GM20000 (cell line): ENCODE data around the gene STMN3.
"Not testable (repeated sequence)": the region's sequence is repeated elsewhere in the genome, so short reads cannot be mapped to it uniquely, and the experiment has no call there.

Source experiments
- DNase-seq: peaks from one replicate; pipeline ENCODE4 v3.0.0; 2012; ENCODE audit warnings: low spot score
- TF ChIP-seq, protein P1 (sequence below): IDR thresholded peaks from 2 replicates; pipeline ENCODE4 v1.5.1; 2012; ENCODE audit warnings: mild to moderate bottlenecking, control low read depth; ENCODE audit errors: extremely low read depth, missing control alignments

Gene STMN3

DNA sequence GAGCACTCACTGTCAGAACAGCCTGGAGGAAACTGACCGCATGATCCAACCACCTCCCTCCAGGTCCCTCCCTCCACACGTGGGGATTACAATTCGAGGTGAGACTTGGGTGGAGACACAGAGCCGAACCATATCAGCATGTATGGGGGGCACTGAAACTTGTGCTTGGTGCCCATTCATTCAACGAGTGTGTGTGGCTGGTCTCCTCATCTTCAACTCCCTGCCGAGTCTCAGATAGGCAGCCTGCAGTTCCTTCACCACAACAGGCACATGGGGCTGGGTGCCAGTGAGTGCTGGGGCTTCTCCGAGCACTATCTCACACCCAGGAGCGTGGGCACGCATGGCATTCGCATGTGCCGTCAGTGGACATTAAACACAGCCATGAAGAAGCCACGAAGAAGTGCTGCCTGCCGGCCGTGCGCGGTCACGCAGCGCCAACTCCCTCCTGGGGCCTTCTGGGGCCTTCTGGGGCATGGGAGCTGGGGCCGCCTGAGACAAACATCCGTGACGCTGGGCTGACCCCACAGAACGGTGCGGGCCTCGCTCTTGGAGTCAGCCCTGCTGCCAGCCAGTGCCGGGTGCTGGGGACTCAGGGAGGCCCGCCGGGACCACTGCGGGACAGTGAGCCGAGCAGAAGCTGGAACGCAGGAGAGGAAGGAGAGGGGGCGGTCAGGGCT, 4.2 kb upstream of the STMN3 start:
- peak; percentile 47 for DNase-seq
- TF ChIP-seq, protein P1, sequence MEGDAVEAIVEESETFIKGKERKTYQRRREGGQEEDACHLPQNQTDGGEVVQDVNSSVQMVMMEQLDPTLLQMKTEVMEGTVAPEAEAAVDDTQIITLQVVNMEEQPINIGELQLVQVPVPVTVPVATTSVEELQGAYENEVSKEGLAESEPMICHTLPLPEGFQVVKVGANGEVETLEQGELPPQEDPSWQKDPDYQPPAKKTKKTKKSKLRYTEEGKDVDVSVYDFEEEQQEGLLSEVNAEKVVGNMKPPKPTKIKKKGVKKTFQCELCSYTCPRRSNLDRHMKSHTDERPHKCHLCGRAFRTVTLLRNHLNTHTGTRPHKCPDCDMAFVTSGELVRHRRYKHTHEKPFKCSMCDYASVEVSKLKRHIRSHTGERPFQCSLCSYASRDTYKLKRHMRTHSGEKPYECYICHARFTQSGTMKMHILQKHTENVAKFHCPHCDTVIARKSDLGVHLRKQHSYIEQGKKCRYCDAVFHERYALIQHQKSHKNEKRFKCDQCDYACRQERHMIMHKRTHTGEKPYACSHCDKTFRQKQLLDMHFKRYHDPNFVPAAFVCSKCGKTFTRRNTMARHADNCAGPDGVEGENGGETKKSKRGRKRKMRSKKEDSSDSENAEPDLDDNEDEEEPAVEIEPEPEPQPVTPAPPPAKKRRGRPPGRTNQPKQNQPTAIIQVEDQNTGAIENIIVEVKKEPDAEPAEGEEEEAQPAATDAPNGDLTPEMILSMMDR: no peak

DNA sequence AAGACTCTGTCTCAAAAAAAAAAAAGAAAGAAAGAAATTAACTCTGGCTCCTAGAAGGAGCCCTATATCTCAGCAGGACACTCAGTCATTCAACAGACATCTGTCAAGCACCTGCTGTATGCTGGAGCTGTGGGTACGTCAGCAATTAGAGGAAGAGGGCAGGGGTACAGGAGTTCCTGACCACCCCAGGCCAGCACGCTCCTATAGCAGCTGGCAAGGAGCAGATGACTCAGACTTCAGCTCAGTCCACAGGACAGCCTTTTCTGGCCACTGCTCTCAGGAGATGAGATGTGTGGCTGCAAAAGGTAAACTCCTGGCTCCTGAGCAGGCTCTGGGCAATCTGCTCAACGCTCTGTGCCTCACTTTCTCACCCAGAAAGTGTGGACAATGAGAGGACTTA, 3.2 kb upstream of the STMN3 start:
- no peak for DNase-seq

GRCh38 chr20:63655249-63655648, 2.0 kb upstream of the STMN3 start:
- TF ChIP-seq, protein P1: no peak
- no peak for DNase-seq

More for the DNA sequence above, 3.2 kb upstream of the STMN3 start:
- TF ChIP-seq, protein P1: no peak

DNA sequence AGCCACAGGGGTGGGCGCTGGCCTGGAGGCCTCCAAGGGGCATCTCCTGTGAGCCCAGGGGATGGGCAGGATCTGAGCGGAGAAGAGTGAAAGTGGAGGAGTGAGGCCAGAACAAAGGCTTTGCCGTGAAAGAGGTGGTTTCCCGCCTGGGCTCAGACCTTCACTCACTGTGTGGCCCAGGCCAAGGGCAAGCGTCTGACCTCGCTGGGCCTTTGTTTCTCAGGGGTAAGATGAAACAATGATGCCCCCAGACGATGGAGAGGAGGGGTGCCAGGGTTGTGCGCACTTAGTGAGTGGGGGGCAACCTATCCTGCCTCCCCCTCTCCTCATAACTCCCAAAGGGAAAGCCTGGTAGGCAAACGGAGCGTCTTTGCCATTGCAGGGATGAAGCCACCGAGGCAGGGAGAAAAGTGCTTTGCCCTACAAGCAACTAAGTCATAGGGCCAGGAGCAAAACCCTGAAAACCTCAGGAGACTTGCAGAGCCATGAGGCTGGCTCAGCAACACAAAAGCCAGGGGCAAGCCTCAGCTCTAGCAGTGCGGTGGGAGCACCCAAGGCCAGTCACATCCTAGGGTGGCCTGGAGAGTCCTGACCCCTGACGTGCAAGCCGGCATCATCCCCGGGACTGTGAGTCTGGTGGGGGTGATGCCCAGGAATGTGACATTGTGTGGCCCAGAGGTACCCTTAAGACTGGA, 897 bp upstream of the STMN3 start:
- TF ChIP-seq, protein P1: no peak
- no peak for DNase-seq

- DNase-seq: no peak
- TF ChIP-seq, protein P1: no peak
These were observed 838 bp downstream of the STMN3 start for GRCh38 chr20:63652192-63652980.

DNA sequence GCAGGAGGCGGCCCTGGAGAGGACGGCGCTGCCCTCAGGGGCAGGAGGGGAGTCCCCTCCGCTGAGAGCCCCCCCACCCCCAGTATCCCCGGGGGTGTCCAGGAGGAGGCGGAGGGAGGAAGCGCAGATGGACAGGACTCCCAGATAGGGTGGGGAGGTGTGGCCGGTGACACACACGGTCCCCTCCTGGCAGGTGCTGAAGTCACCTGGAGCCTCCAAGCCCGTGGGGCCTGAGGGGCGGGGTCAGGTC, 1.4 kb downstream of the STMN3 start:
- peak; percentile 42 for DNase-seq
- TF ChIP-seq, protein P1: no peak

GRCh38 chr20:63650486-63650885, 2.7 kb downstream of the STMN3 start:
- not testable (repeated sequence) for DNase-seq
